Measurements from ENCODE around the gene RPL12.
A peak's percentile ranks its signal among the peaks of the same experiment; 100 is the strongest.
"Not testable (repeated sequence)": the region's sequence is repeated elsewhere in the genome, so short reads cannot be mapped to it uniquely, and the experiment has no call there.

The RPL12 gene

DNA sequence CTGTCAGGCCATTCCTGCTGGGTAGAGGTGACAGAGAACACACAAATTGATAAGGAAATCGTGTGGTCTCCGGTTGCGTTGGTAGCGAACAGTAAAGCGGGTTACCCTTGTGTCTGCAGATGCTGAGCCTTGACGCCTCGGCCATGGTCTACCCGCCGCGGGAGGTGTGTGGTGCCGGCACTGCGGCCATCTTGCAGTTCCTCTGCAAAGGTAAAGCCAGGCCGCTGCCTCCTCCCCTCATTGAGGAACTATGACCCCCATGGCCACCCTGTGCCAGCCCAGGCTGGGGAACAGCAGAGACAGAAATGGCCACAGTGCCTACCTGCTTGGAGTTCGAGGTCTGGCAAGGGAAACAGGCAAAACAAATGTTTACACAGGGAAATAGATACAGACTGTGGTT, 16.4 kb upstream of the RPL12 start:
- DNase-seq (ENCODE audit: low read depth in 2 of 2), result no peak

DNA sequence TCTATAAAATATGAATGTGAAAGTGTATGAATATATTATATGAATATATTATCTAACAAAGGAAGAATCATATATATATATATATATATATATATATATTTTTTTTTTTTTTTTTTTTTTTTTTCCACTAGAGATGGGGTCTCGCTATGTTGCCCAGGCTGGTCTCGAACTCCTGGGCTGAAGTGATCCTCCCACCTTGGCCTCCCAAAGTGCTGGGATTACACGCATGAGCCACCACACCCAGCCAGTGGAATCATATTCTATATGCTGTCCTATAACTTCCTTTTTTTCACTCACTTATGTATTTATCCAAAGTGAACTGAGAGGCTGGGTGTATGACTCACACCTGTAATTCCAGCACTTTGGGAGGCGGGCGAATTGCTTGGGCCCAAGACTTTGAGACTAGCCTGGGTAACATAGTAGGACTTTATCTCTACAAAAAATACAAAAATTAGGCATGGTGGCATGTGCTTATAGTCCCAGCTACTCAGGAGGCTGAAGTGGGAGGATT, 15.3 kb upstream of the RPL12 start:
- not testable (repeated sequence) for DNase-seq (ENCODE audit: low read depth in 2 of 2)

DNA sequence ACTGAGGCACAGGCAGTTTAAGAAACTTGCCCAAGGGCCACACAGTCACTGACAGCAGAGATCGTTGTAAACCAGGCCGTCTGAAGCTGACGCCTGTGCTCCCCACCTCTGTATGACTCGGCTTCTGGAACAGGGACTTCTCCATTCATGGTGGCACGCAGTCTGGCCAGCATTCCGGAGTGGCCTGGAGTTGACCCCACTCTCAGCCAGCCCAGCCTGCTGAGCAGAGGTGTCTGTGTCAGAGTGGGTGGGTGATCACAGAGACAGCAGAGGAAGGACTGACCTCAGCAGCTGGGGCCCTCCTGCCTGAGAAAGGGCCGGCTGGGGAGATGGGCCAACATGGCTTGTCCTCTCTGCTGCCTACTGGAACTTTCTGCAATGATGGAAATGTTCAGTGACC, 12.7 kb upstream of the RPL12 start:
- no peak for DNase-seq (ENCODE audit: low read depth in 2 of 2)

DNA sequence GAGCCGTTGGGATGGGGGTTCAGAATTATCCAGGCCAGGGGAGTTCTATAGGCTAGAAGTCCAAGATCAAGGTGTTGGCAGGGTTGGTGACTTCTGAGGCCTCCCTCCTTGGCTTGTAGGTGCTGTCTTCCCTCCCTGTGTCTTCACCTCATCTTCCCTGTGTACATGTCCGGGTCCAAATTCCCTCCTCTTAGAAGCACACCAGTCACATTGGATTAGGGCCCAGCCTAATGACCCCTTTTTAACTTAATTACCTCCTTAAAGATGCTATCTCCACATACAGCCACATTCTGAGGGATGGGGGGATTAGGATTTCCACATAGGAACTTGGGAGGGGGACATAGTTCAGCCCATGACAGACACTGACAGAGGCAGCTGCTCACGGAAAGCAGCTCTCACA, 12.2 kb upstream of the RPL12 start:
- DNase-seq (ENCODE audit: low read depth in 2 of 2), result no peak

DNA sequence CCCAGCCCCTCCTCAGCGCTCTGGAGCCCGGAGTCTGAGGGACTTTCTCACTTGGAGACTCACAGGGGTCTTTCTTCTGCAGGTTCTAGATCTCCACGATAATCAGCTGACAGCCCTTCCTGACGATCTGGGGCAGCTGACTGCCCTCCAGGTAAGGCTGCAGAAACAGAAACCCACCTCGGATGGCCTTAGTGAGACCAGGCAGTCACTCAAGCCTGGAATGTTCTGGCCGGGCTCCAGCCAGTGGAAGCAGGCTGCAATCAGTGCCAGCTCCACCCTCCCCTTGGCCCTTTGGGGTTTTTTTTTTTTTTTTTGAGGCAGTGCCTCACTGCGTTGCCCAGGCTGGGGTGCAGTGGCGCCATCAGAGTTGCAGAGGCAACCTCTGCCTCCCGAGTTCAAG, 7.7 kb upstream of the RPL12 start:
- no peak for DNase-seq (ENCODE audit: low read depth in 2 of 2)

DNA sequence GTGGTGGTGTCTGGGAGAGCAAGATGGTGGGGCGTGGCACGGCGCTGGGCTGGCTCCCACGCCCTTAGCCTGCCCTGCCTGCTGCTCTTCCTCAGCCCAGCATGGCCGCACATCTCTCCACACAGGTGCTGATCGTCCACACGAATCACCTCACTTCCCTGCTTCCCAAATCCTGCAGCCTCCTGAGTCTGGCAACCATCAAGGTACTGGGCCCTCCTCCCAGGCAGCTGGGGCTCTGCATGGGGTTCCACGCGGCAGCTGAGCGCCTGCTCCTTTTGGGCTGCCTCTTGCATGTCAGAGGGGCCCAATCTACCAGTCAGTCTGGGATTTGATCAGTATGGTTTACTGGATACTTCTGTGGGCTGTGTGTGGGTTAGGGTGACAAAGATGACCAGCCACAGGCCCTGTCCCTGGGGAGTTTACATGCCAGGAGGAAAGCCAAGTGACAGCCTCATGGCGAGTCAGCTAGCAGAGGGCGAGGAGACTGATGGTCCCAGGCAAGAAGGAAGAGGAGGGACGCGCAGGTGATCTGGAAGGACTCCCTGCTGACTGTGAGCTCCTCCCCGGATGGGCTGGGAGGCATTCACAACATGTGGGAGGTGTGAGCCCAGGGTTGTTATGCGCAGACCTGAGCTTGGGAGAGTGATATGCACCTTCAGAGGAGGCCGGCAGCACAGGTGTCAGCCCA, 6.1 kb upstream of the RPL12 start:
- no peak for DNase-seq (ENCODE audit: low read depth in 2 of 2)

DNA sequence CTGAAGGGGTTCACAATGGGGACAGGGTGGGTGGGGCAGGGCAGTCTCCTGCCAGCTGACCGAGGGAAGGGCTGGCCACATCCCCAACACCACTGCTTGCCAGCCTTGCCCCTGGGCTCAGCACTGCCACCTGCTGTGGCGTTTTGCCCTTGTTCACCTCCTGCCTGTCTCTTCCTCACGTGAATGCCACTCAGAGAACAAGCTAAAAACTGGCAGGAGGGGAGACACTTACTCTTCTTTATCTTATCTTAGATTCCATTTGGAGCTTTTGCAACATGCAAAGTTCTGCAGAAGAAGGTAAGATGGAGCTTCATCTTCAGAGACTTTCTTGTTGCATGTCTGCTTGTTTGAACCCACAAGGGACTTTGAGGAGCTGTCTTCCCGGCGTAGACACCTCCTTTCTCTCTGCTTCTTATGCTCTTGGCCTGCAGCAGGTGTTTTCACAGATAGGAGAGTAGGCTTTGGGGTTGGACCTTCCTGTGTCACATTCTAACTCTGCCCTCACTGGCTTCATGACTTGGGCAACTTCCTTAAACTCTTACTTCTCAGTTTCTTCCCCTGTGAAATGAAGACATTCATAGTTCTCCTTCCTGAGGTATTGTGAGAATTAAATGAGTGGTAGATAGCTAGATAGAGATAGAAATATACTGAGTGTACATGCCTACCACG, 4.3 kb upstream of the RPL12 start:
- DNase-seq (ENCODE audit: low read depth in 2 of 2), result no peak

DNA sequence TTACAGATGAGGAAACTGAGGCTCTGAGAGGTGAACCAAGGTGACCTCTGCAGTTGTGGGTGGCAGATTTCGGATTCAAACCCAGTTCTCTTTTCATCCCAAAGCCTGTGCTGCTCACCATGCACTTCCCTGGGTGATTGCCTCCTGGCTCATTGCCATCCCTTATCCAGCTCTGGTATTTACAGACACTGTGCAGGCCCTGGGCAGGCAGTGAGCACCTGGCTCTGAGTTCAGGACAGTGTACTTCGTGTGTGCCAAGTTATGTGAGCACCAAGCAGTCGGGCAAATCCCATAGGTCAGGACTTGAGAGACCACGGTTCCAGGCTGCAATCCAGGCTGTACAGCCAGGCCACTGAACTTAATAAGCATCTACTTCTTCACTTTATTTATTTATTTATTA, 1.5 kb upstream of the RPL12 start:
- DNase-seq (ENCODE audit: low read depth in 2 of 2), result no peak

DNA sequence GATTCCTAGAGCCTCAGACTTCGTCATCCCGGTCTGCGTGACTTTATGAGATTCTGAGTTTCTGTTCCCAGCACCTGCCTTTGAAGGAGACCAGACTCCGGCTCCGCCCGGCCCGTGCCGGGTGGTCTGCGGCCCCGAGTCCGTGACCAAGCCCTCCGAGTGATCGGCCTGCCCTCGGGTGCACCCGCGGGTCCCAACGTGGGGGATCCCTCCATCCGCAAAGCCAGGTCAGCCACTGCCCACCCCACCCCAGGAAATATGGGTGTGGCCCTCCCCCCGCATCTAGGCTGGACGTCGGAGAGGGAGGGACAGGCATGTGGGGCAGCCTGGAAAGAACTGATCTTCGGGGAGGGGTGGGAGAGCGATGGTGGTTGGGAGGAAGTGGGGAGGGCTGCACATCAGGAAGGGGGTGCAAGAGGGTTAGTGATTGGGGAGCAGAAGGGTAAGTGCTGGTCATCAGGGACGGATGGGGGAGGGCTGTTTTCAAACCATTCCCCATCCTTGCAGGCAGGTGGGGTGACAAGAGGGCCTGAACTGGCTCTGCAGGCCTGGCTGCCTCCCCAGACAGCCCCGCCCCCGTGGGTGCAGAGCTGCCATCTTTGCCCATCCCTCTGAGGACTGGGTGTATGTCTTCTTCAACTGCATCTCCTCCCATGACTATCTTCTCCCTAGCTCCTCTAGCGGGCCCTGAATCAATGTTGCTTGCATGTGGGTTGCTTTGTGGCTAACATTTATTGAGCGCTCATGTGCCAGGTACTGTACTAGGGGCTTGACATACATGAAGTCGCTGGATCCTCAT, 851 bp upstream of the RPL12 start:
- DNase-seq (ENCODE audit: low read depth in 2 of 2), result peak in 1 of 2 donors; percentile 56

DNA sequence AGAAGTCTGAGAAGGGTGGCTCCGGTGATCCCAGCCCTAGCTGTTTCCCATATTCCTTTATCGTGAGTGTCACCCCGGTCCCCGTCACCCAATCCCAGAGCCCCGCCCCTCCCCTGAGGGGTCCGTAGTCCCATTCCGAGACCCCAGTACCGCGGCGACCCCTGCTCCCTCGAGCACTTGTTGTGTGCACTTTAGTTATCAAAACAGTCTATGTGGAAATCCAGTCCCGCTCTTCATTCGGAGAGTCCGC, 327 bp upstream of the RPL12 start:
- no peak for DNase-seq (ENCODE audit: low read depth in 2 of 2)

DNA sequence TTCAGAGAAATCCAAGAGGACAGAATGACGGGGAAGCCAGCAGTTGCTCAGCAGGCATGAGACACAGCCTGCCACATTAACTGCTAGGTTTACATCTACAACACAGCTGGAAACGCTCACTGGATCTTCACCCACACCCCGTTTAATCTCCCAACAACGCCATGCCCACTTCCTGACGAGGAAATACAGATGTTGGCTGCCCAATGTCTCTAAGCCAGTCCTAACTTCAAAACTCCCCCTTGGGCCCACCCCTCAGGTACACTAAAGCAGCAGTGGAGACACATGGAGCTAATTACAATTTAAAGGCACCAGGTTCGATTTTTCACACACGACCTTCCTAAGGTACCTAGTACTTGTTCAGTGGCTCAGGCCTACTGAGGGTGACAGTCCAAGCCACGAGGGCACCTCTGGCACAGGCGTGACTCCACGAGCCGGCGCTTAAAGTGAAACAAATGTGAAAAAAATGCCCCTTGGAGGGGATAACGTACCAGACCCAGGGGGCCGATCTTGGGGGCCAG, 904 bp downstream of the RPL12 start:
- no peak for DNase-seq (ENCODE audit: low read depth in 2 of 2)

DNA sequence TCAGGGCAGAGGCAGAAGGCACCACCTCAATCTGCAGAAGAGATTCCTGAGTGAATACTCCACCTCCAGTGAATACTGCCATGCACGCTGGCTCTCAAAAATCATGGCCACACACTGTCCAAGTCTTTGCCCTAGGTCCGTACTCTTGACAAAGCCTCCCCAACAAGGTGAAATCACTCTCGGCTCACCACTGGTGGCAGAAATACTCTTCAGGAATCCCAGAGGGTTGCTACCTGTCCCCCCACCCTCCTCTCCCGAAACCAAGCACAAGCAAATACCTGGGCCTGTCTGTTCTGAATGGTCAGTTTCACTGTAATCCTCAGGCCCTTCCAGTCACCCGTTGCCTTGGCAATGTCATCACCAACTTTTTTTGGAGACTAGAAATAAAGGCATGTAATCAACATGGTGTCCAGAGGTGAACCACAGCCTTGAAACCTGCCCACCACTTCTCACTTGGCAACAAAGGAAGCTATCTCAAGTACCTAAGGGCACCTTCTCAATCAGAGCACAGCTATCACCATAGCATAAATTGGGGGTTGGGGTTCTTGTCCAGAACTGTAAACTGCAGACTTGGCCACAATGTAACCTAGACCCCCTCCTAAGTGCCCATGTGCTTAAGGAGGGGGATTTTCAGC, 1.8 kb downstream of the RPL12 start:
- DNase-seq (ENCODE audit: low read depth in 2 of 2), result no peak

DNA sequence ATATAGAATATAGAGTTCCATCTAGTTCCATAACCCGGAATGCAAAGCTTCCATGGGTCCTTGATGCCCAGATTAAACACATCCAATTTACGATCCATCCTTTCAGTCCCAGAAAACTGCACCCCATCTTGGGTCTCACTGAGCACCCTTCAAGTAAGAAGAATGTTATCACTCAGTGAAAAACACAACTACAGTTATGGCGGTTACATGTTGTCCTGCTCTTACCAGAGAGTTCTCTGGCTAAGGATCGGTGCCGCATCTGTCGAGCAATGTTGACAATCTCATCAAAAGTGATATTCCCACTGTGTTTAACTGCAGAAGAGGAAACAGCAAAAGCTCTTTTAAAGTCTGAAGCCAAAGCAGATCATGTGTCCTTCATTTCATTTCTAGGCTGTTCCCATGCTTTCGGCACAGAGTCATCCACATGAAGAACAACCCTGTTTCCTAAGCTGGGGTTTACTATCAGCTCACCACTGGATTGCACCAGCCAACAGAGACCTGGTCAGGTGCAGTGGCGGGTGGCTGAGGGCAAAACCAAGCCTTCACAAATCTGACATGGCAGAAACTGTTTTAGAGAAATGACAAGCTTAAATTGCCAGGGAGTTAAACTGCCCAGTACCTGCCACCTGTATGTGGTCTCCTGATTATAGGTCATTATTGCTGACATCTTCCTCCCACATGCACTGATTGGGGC, 2.9 kb downstream of the RPL12 start:
- no peak for DNase-seq (ENCODE audit: low read depth in 2 of 2)

DNA sequence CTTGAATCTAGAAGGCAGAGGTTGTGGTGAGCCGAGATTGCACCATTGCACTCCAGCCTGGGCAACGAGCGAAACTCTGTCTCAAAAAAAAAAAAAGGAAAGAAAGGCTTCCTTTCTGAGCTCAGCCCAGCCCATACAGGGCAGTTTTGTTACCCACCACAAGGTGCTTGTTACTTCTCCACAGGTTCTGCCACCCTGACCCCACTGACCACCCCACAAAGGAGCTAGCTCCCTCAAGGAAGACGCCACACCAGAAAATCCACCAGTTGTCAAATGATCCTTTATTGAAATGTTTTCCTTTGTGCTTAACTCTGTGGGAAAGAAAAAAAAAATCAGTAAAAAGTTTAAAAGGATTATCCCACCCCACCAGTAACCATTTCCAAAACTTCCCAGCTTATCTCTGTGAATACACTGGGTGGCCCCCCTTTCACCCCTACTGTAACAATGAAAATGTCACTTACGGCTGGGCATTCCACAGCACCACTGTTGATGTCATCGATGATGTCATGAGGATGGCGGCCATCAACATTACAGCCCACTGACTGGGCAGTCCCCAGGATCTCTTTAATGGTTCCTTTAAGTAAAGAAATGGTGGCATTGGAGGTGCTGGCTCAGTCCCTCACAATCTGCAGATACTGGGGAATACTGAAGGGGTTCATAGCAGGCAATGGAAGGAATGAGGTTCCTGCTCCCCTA, 3.6 kb downstream of the RPL12 start:
- DNase-seq (ENCODE audit: low read depth in 2 of 2), result no peak

DNA sequence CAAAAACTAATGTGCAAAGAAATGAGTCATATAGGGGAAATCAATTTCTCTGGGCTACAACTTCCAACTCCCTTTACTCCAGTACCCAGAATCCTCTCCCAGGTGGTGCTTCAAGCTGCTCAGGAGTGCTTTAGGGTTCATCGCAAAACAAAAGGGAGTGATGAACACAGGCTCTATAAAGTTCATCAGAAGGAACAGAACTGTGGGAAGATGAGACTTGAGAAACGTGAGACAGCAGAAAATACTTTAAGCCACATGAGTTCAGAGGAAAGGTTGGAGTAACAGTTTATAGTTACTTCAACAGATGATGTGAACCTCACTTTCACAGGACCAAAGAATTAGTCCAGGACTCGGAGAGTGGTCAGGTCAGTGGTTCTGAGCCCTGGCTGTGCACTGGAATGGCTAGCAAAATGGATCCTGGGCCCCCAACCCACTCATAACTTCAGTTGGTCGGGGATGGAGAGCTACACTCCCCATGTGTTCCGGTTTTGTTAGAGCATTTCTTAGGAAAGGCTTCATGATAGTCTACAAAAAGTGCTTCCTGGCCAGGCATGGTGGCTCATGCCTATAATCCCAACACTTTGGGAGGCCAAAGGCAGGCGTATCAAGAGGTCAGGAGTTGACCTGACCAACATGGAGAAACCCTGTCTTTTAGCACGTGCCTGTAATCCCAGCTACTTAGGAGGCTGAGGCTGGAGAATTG, 4.3 kb downstream of the RPL12 start:
- DNase-seq (ENCODE audit: low read depth in 2 of 2), result no peak

DNA sequence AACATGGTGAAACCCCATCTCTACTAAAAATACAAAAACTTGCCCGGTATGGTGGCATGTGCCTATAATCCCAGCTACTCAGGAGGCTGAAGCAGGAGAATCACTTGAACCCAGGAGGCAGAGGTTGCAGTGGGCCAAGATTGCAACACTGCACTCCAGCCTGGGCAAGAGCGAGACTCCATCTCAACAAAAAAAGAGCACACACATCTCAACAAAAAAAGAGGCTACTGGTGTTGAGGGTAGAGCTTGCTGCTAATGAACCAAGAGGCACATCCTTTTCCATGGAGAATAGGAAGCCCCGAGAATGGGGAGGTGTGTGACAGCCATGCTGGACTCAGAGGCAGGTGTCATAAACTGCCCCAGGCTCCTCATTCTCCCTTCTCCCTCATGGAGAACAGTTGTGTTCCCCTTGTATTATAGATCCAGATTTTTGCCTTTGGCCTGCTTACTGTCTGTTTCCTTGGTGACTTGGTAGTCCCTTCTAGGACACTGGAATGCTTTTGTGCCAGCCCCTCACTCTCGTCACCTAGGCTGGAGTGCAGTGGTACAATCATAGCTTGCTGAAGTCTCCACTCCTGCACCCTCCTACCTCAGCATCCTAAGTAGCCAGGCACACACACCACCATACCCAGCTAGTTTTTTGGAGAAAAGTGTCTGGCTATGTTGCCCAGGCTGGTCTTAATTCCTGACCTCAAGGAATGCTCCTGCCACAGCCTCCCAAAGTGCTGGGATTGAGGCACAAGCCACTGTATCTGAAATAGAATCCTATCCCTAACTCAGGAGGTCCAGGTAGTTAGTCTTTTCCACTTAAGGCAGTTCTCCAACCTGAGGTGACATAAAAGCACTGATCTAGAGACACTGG, 5.1 kb downstream of the RPL12 start:
- DNase-seq (ENCODE audit: low read depth in 2 of 2), result no peak

DNA sequence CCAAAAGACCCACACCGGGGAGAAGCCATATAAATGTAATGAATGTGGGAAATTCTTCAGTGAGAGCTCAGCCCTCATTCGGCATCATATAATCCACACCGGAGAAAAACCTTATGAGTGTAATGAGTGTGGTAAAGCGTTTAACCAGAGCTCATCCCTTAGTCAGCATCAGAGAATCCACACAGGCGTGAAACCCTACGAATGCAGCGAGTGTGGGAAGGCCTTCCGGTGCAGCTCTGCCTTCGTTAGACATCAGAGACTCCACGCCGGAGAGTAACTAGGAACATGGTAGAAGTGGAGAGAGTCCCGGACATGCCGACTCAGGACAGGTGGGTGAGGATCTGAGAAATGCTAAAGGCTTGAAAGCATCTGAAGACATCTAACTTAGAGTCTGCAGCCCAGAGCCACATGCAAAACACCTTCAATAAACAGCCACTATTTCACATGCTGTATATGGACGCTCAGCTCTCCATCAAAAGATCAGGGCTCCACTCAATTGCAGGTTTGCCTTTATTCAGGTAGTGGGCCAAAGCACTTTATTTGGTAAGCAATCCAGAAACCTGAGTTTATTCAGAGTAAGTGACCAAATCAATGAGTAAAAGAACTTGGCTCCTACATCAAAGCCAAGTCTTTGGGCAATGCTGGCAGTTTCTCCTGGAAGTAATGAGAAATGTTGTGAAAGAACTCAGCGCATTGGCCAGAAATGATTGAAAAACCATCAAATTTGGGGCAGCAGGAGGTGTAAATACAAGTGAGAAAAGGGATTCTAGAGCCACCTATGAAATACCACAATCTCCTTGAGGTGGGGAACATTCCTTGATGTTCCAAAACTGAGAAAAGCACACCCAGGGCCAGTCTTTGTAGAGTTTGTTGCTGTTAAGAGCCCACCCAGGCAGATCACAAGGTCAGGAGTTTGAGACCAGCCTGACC, 6.0 kb downstream of the RPL12 start:
- no peak for DNase-seq (ENCODE audit: low read depth in 2 of 2)

DNA sequence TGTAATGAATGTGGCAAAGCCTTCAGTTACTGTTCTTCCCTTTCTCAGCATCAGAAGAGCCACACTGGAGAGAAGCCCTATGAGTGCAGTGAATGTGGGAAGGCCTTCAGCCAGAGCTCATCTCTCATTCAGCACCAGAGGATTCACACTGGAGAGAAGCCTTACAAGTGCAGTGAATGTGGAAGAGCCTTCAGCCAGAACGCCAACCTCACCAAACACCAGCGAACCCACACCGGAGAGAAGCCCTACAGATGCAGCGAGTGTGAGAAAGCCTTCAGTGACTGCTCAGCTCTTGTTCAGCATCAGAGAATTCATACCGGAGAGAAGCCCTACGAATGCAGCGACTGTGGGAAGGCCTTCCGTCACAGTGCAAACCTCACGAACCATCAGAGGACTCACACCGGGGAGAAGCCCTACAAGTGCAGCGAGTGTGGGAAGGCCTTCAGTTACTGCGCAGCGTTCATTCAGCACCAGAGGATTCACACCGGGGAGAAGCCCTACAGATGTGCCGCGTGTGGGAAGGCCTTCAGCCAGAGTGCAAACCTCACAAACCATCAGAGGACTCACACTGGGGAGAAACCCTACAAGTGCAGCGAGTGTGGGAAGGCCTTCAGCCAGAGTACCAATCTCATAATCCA, 6.8 kb downstream of the RPL12 start:
- no peak for DNase-seq (ENCODE audit: low read depth in 2 of 2)

Data from stimulated activated CD8-positive, alpha-beta memory T cell treated with anti-CD3 and anti-CD28 coated beads, Interleukin-2, amount 100 ng/mL, for 48 hours (primary cell).